Measurements from ENCODE around the gene SLC7A1. TPM values are rescaled to one million over a fixed set of nuclear protein-coding genes. Genes with fewer than 3 reads are reported as not detected.

Gene SLC7A1
- total RNA-seq, 4 donors from 2014 or later, result 46.0 to 72.8 (median 50.8) TPM

- H3K4me3 ChIP-seq (ENCODE audit: low read depth, poor library complexity, severe bottlenecking), result no peak overlapping the region
- no peak for TF ChIP-seq POLR2A (IDR thresholded peaks at IDR 0.05)
- TF ChIP-seq, protein P1, sequence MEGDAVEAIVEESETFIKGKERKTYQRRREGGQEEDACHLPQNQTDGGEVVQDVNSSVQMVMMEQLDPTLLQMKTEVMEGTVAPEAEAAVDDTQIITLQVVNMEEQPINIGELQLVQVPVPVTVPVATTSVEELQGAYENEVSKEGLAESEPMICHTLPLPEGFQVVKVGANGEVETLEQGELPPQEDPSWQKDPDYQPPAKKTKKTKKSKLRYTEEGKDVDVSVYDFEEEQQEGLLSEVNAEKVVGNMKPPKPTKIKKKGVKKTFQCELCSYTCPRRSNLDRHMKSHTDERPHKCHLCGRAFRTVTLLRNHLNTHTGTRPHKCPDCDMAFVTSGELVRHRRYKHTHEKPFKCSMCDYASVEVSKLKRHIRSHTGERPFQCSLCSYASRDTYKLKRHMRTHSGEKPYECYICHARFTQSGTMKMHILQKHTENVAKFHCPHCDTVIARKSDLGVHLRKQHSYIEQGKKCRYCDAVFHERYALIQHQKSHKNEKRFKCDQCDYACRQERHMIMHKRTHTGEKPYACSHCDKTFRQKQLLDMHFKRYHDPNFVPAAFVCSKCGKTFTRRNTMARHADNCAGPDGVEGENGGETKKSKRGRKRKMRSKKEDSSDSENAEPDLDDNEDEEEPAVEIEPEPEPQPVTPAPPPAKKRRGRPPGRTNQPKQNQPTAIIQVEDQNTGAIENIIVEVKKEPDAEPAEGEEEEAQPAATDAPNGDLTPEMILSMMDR (IDR thresholded peaks at IDR 0.05), result no peak
- 70 to 71% methylated on average over 7 of the region's 7 CpGs for WGBS, 2 donors
- intact Hi-C loops (cut with DNase I; ENCODE audit: low total_unique reads), result no loop called here
- DNase-seq (ENCODE audit: low spot score in 2 of 2), result no peak
Observed at GRCh38 chr13:29548722-29549121, 46.8 kb downstream of the SLC7A1 start.

- DNase-seq (ENCODE audit: low spot score in 2 of 2), result no peak
- 67 to 77% methylated on average over 7 of the region's 7 CpGs for WGBS, 2 donors
- no peak overlapping the region for H3K4me3 ChIP-seq (ENCODE audit: low read depth, poor library complexity, severe bottlenecking)
- TF ChIP-seq, protein P1 (IDR thresholded peaks at IDR 0.05), result no peak
- TF ChIP-seq POLR2A (IDR thresholded peaks at IDR 0.05), result no peak
- intact Hi-C loops (cut with DNase I; ENCODE audit: low total_unique reads), result no loop called here
Observed at GRCh38 chr13:29547153-29547552, 48.3 kb downstream of the SLC7A1 start.

GRCh38 chr13:29546662-29547061 lies 48.8 kb downstream of the SLC7A1 start:
- intact Hi-C loops (cut with DNase I; ENCODE audit: low total_unique reads), result no loop called here
- 85 to 87% methylated on average over 8 of the region's 8 CpGs for WGBS, 2 donors
- no peak for DNase-seq (ENCODE audit: low spot score in 2 of 2)
- no peak overlapping the region for H3K4me3 ChIP-seq (ENCODE audit: low read depth, poor library complexity, severe bottlenecking)
- TF ChIP-seq, protein P1 (IDR thresholded peaks at IDR 0.05), result no peak
- no peak for TF ChIP-seq POLR2A (IDR thresholded peaks at IDR 0.05)

- TF ChIP-seq POLR2A (IDR thresholded peaks at IDR 0.05), result no peak
- TF ChIP-seq, protein P1 (IDR thresholded peaks at IDR 0.05), result no peak
- intact Hi-C loops (cut with DNase I; ENCODE audit: low total_unique reads), result no loop called here
- no peak for DNase-seq (ENCODE audit: low spot score in 2 of 2)
- 69 to 75% methylated on average over 8 of the region's 8 CpGs for WGBS, 2 donors
- H3K4me3 ChIP-seq (ENCODE audit: low read depth, poor library complexity, severe bottlenecking), result no peak overlapping the region
Observed at GRCh38 chr13:29545988-29546387, 49.5 kb downstream of the SLC7A1 start.

DNA sequence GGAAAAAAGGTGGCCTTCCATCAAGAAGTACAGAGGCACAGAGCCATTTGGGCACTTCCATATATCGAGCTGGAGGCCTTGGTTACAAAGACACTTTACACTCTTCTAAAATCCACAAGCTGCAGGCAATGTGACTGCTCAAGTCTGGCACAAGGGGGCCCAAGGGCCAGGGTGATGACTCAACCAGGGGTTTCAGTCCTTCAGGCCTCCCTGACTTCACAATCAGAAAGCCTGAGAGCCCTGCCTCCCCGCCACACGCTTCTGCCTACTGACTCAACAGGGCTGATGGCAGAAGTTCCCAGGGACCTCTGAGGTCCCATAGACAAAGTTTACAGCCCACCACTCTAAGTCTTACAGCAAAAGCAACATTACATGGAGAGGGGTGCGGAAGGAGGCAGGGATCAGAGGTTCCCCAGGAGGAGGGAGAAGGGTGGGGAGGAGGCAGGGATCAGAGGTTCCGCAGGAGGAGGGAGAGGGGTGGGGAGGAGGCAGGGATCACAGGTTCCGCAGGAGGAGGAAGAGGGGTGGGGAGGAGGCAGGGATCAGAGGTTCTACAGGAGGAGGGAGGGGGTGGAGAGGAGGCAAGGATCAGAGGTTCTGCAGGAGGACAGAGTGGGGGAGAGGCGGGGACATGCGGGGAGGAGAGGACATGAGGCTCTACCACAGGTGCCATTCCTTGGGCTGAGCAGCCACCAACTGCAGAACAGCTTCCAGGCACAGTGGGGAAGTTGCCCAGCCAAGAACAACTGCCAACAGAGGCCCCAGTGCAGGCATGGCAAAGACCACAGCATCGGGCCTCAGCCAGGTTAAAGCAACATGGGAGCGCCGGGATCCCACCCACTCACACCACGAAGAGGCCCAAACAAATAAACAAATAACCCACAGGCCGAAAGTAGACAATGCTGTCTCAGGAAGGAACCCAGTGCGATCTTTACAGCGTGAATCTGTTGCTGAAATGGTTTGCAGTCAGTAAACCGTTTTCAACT lies 52.0 kb downstream of the SLC7A1 start:
- intact Hi-C loops (cut with DNase I; ENCODE audit: low total_unique reads), result no loop called here
- DNase-seq (ENCODE audit: low spot score in 2 of 2), result no peak
- no peak for TF ChIP-seq POLR2A (IDR thresholded peaks at IDR 0.05)
- TF ChIP-seq, protein P1 (IDR thresholded peaks at IDR 0.05), result no peak
- WGBS, 2 donors, result 81 to 83% methylated on average over 16 of the region's 16 CpGs
- no peak overlapping the region for H3K4me3 ChIP-seq (ENCODE audit: low read depth, poor library complexity, severe bottlenecking)
